ENCODE measurements around the gene CEP43.

- no peak for TF ChIP-seq TAF1 (IDR thresholded peaks at IDR 0.05; ENCODE audit: low read depth, low read length)
- no peak for TF ChIP-seq CTCF (IDR thresholded peaks at IDR 0.05; ENCODE audit: control extremely low read depth in 1 of 3, insufficient read depth in 1 of 3, low read depth in 1 of 3, low read length in 3 of 3)
- no peak for TF ChIP-seq JUND (IDR thresholded peaks at IDR 0.05; ENCODE audit: low read length)
- no peak for TF ChIP-seq CBX8 (IDR thresholded peaks at IDR 0.05; ENCODE audit: borderline replicate concordance, low read depth, low read length)
- TF ChIP-seq HDAC6 (IDR thresholded peaks at IDR 0.05; ENCODE audit: low read depth, low read length) = no peak
- TF ChIP-seq GABPA (IDR thresholded peaks at IDR 0.05; ENCODE audit: borderline replicate concordance, insufficient read depth, low read length) = no peak
- TF ChIP-seq POLR2A (IDR thresholded peaks at IDR 0.05; ENCODE audit: control extremely low read depth in 1 of 2, low read depth in 2 of 2, low read length in 2 of 2) = no peak
- no peak for TF ChIP-seq HDAC2 (IDR thresholded peaks at IDR 0.05; ENCODE audit: borderline replicate concordance in 1 of 2, low read depth in 2 of 2, low read length in 2 of 2)
- no peak for TF ChIP-seq EP300 (IDR thresholded peaks at IDR 0.05; ENCODE audit: borderline replicate concordance in 1 of 2, low read depth in 2 of 2, low read length in 2 of 2)
- no peak for TF ChIP-seq EGR1 (IDR thresholded peaks at IDR 0.05; ENCODE audit: borderline replicate concordance, low read depth, low read length)
- no peak for TF ChIP-seq SIX5 (IDR thresholded peaks at IDR 0.05; ENCODE audit: low read depth, low read length)
Measured at GRCh38 chr6:167047554-167047953, 48.4 kb downstream of the CEP43 start.
